Smooth muscle cell (in vitro differentiated cells): ENCODE results near the gene GAREM2. TPM values are rescaled to one million over a fixed set of nuclear protein-coding genes. Genes with fewer than 3 reads are reported as not detected.

Source experiments
- DNase-seq: peaks from one replicate; lab custom pipeline; 2025; ENCODE audit not compliant: unreplicated experiment; lab: John Stamatoyannopoulos, UW
- H2AFZ ChIP-seq: fragments of 200-600 bp; sonication (generic); 2 replicates; pipeline ENCODE4 v1.6.0; 2016; ENCODE audit warnings: antibody characterized with exemption, low read depth, mild to moderate bottlenecking
- H3F3A ChIP-seq: fragments of 200-600 bp; sonication (generic); 2 replicates; pipeline ENCODE4 v1.6.0; 2017; ENCODE audit warnings: antibody characterized with exemption, low read depth
- H3K27ac ChIP-seq: fragments of 200-600 bp; sonication (generic); 2 replicates; pipeline ENCODE4 v1.5.1; 2016; ENCODE audit warnings: low read depth, mild to moderate bottlenecking
- H3K27me3 ChIP-seq: fragments of 200-600 bp; sonication (generic); 2 replicates; pipeline ENCODE4 v1.6.1; 2016; ENCODE audit warnings: low read depth, mild to moderate bottlenecking
- H3K36me3 ChIP-seq: fragments of 200-600 bp; sonication (generic); 2 replicates; pipeline ENCODE4 v1.5.1; 2016; ENCODE audit warnings: low read depth
- H3K4me1 ChIP-seq: fragments of 200-600 bp; sonication (generic); 2 replicates; pipeline ENCODE4 v1.5.1; 2016; ENCODE audit warnings: low read depth
- H3K4me2 ChIP-seq: fragments of 200-600 bp; sonication (generic); 2 replicates; pipeline ENCODE4 v1.6.0; 2016; ENCODE audit warnings: mild to moderate bottlenecking
- H3K4me3 ChIP-seq: fragments of 200-600 bp; sonication (generic); 2 replicates; pipeline ENCODE4 v1.5.1; 2016; ENCODE audit warnings: mild to moderate bottlenecking
- H3K79me2 ChIP-seq: fragments of 200-600 bp; sonication (generic); 2 replicates; pipeline ENCODE4 v1.6.0; 2016; ENCODE audit warnings: low read depth, mild to moderate bottlenecking
- H3K9ac ChIP-seq: fragments of 200-600 bp; sonication (generic); 2 replicates; pipeline ENCODE4 v1.6.0; 2016; ENCODE audit warnings: low read depth
- H3K9me3 ChIP-seq: fragments of 200-600 bp; sonication (generic); replicated peaks from 2 replicates; pipeline ENCODE4 v1.5.1; 2016; ENCODE audit warnings: low read depth
- H4K20me1 ChIP-seq: fragments of 200-600 bp; sonication (generic); 2 replicates; pipeline ENCODE4 v1.6.0; 2016; ENCODE audit warnings: low read depth
- WGBS: methylation state at CpG from one replicate; pipeline ENCODE4 v1.1.7; 2016; ENCODE audit warnings: low lambda C conversion rate; 5-methylcytosine and 5-hydroxymethylcytosine counted together
- polyA plus RNA-seq: library from polyadenylated mRNA; unstranded; fragments of >200 nt; fragmentation: Nextera tagmentation; extraction: Ambion mirVana; gene quantifications from 2 replicates; pipeline ENCODE4 v1.2.1, GENCODE V29; 2016
- total RNA-seq: library from RNA; depleted of rRNA; stranded (reverse); fragments of >200 nt; gene quantifications from 2 replicates; pipeline ENCODE4 v1.2.3, GENCODE V29; 2014
- TF ChIP-seq, protein P1 (sequence below): fragments of 200-600 bp; sonication (generic); IDR thresholded peaks from 2 replicates; pipeline ENCODE4 v1.5.1; 2017; ENCODE audit warnings: borderline replicate concordance, mild to moderate bottlenecking, antibody characterized with exemption; ENCODE audit not compliant: insufficient read depth, poor library complexity, severe bottlenecking

Gene GAREM2
- total and polyA plus RNA-seq, 2 experiments from 2014 or later: 2.9 to 16.2 TPM

DNA sequence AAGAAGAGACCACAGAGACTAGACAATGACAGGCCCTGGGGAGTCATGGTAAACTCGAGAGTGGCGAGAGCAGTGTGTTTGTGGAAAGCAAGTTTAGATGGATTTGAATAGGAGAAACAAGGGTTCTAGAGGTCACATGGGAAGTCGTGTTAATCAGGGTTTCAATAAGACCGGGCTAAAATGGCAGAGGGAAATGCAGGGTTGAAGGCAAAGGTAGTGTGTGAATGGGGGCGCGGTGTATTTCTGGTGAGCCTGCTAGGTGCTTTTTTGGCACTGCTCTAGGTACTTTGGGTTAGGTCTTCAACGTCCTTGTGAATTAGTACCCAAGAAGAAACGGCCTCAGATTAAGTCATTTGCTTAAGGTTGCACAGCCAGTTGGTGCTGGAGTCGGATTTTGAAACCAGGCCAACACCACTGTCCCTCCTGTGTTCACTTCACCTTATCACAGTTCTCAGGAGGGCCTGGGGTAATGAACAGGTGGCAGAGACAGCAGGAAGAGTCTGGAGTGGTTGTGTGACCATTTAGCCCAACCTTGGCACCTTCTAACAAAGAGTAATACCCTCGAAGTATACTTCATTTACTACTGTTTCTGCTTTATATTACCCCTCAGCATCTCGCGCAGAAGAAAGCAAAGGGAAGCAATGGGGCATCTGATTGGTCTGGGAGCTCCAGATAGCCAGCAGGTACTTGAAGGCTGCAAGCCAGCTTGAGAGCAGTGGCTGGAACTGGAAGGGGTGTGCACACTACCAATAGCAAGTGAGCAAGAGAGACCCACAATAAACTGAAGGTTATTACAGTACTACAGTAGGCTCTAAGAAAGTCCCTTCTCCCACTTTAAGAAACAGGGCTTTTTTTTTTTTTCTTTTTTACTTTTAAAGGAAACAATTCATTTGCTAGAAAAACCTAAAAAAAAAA, 33.4 kb upstream of the GAREM2 start:
- Histone ChIP-seq H3K9me3 (no peaks in the 10 kb centered on the region), H4K20me1 (peaks cover 27% of the 10 kb centered on the region), H3K27me3 (no peaks in the 10 kb centered on the region), H3F3A (no peaks in the 10 kb centered on the region), H3K4me2 (no peak overlapping the region), H3K27ac (no peak overlapping the region), H3K9ac (no peak overlapping the region), H3K79me2 (no peaks in the 10 kb centered on the region), H3K36me3 (no peaks in the 10 kb centered on the region), H3K4me1 (no peaks in the 10 kb centered on the region), H3K4me3 (no peak overlapping the region), H2AFZ (no peak overlapping the region)
- no peak for DNase-seq
- TF ChIP-seq, protein P1, sequence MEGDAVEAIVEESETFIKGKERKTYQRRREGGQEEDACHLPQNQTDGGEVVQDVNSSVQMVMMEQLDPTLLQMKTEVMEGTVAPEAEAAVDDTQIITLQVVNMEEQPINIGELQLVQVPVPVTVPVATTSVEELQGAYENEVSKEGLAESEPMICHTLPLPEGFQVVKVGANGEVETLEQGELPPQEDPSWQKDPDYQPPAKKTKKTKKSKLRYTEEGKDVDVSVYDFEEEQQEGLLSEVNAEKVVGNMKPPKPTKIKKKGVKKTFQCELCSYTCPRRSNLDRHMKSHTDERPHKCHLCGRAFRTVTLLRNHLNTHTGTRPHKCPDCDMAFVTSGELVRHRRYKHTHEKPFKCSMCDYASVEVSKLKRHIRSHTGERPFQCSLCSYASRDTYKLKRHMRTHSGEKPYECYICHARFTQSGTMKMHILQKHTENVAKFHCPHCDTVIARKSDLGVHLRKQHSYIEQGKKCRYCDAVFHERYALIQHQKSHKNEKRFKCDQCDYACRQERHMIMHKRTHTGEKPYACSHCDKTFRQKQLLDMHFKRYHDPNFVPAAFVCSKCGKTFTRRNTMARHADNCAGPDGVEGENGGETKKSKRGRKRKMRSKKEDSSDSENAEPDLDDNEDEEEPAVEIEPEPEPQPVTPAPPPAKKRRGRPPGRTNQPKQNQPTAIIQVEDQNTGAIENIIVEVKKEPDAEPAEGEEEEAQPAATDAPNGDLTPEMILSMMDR: no peak
- WGBS: 91% methylated on average over 12 of the region's 12 CpGs

DNA sequence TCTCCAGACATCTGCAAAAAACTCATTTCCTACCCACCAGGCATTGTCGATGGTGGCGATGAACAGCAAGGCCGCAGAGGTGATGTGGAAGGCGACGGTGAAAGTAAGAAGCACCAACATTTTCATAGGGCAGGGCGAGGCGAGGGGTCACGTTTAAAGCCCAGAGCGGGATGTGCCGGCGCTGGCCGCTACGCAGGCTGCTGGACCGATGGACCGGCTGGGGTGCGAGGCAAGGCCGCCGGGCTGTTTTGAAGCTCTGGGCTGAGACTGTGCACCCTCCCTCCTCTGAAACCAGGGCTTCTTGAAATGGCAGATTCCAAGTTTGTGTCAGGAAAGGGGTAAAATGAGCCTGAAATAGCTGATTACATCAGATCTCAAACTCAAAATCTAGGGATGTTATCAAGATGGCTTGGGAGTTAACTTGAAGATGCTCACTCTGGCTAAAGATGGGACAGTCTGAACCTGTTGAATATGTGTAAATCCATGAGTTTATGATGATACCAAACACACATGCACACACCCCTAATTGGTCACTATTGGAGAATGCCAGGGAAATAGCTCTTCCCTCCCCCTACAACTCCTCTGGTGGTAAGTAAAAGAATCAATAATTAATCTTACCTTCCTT, 31.6 kb upstream of the GAREM2 start:
- H3K9ac ChIP-seq: no peak overlapping the region
- no peaks in the 10 kb centered on the region for H3F3A ChIP-seq
- no peaks in the 10 kb centered on the region for H3K36me3 ChIP-seq
- no peak for DNase-seq
- H2AFZ ChIP-seq: no peak overlapping the region
- H3K27ac ChIP-seq: no peak overlapping the region
- no peaks in the 10 kb centered on the region for H3K27me3 ChIP-seq
- TF ChIP-seq, protein P1: no peak
- no peaks in the 10 kb centered on the region for H3K9me3 ChIP-seq
- H3K4me2 ChIP-seq: no peak overlapping the region
- no peak overlapping the region for H3K4me3 ChIP-seq
- 90% methylated on average over 18 of the region's 18 CpGs for WGBS
- peaks cover 10% of the 10 kb centered on the region for H4K20me1 ChIP-seq
- no peaks in the 10 kb centered on the region for H3K79me2 ChIP-seq
- no peaks in the 10 kb centered on the region for H3K4me1 ChIP-seq

DNA sequence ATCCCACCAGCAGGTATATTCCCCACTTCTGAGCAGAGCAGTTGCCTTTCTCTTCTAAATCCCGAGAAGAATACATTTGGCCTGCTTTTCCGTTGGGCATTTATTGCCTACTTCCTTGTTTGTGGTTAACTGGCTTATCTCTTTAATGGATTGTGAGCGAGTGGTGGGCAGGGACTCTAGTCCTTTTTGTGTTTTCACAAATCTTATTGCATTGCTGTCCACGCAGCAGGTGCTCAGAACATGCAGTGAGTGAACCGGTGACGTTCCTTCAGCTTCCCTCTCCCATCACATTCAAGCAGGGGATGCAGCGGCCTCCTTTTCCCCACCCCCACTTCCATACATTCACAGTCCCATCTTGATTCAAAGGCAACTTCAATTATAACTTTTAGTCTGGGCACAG, 28.9 kb upstream of the GAREM2 start:
- H3F3A ChIP-seq: no peaks in the 10 kb centered on the region
- H4K20me1 ChIP-seq: no peaks in the 10 kb centered on the region
- H3K4me3 ChIP-seq: no peak overlapping the region
- TF ChIP-seq, protein P1: no peak
- WGBS: 51% methylated on average over 7 of the region's 7 CpGs
- DNase-seq: no peak
- H3K27ac ChIP-seq: no peak overlapping the region
- no peak overlapping the region for H2AFZ ChIP-seq
- no peaks in the 10 kb centered on the region for H3K36me3 ChIP-seq
- no peak overlapping the region for H3K9ac ChIP-seq
- H3K27me3 ChIP-seq: no peaks in the 10 kb centered on the region
- H3K4me2 ChIP-seq: no peak overlapping the region
- H3K79me2 ChIP-seq: no peaks in the 10 kb centered on the region
- H3K9me3 ChIP-seq: no peaks in the 10 kb centered on the region
- H3K4me1 ChIP-seq: no peaks in the 10 kb centered on the region
